ENCODE data around the gene MPPE1. TPM values are rescaled to one million over a fixed set of nuclear protein-coding genes. Genes with fewer than 3 reads are reported as not detected.
A peak's percentile ranks its signal among the peaks of the same experiment; 100 is the strongest.

MPPE1 gene
- polyA plus RNA-seq, 1 donor = 37.3 TPM

DNA sequence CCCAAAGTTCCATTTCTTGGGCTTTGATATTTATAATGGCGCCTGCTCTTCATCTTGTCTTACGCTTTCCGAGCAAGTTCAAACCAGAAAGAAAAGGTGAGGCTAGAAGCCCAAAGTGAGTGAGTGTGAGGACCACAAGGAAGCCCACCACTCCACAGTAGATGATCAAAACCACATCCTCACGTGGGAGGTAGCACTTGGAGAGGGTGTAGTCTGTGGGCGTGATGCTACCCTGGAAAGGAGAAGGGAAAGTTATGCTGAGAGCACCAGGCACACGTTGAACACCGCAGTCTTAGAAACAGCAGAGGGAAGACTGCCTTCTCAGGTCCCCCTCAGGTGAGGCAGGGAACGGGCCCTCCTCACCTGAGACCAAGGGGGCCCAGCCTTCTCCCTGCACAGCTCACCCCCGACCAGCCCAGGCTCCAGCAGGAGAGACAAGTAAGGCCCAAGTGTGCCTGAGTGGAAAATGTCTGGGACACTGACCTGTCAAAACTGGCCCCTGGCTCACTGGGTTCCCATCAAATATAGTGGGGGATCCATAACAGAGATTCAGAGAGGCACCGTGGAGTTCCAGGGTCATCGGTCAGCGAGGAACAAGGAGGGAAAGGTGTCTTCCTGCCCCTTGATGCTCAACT, 23.6 kb downstream of the MPPE1 start:
- DNase-seq = no peak
- no peaks in the 10 kb centered on the region for H3K27me3 ChIP-seq (ENCODE audit: control insufficient read depth, insufficient read depth, low read length)
- H3K9me3 ChIP-seq (ENCODE audit: control insufficient read depth, low read depth, low read length) = no peaks in the 10 kb centered on the region
- peak overlapping the region; percentile 55 for H3K27ac ChIP-seq (ENCODE audit: low read length)
- no CpG with 5 or more reads among the region's 12 CpGs for WGBS (ENCODE audit: insufficient coverage, low lambda C conversion rate)
- H3K36me3 ChIP-seq (ENCODE audit: control insufficient read depth, insufficient read depth, low read length) = peaks cover 29% of the 10 kb centered on the region
- H3K4me1 ChIP-seq (ENCODE audit: control insufficient read depth, insufficient read depth, low read length) = peaks cover 37% of the 10 kb centered on the region
- no peak overlapping the region for H3K4me3 ChIP-seq (ENCODE audit: low read length)

DNA sequence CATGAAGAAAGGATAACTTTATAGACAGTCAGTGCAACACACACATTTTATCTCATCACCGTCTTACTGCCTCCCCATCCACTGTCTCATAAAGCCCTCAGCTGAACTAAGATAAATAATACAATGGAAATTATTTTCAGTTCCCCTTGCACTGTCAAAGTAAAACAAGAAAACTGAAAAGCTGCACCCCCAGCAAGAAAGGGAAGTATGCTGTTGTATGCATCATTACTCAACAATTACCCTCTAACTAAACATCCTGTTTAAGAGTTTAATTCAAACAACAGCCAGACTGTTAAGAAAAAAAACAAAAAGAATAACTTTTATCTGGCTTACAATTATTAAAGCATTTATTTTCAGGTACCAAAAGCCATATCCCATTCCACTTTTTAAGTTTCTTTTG, 25.0 kb downstream of the MPPE1 start:
- no peaks in the 10 kb centered on the region for H3K9me3 ChIP-seq (ENCODE audit: control insufficient read depth, low read depth, low read length)
- WGBS (ENCODE audit: insufficient coverage, low lambda C conversion rate) = no CpG with 5 or more reads among the region's 1 CpG
- H3K36me3 ChIP-seq (ENCODE audit: control insufficient read depth, insufficient read depth, low read length) = peaks cover 26% of the 10 kb centered on the region
- no peak for DNase-seq
- H3K4me3 ChIP-seq (ENCODE audit: low read length) = no peak overlapping the region
- no peaks in the 10 kb centered on the region for H3K27me3 ChIP-seq (ENCODE audit: control insufficient read depth, insufficient read depth, low read length)
- H3K27ac ChIP-seq (ENCODE audit: low read length) = no peak overlapping the region
- H3K4me1 ChIP-seq (ENCODE audit: control insufficient read depth, insufficient read depth, low read length) = peaks cover 32% of the 10 kb centered on the region

DNA sequence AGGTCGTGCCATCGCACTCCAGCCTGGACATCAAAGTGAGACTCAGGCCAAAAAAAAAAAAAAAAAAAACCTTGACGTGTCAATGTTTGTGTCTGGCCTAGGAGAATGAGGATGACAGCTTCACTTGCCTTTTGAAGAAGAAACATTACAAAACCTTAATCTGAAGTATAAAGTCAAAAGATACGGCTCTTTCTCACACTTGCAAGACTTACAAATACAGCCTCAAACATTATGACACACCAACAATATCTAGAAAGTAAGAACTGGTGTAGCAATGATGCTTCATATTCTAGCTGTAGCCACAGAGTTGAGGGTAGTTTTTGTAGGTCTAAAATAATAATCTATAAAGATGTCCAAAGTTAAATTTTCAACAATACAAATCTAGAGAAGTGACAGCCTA, 25.5 kb downstream of the MPPE1 start:
- no peak overlapping the region for H3K4me3 ChIP-seq (ENCODE audit: low read length)
- peaks cover 27% of the 10 kb centered on the region for H3K4me1 ChIP-seq (ENCODE audit: control insufficient read depth, insufficient read depth, low read length)
- DNase-seq = no peak
- no peaks in the 10 kb centered on the region for H3K27me3 ChIP-seq (ENCODE audit: control insufficient read depth, insufficient read depth, low read length)
- no peaks in the 10 kb centered on the region for H3K9me3 ChIP-seq (ENCODE audit: control insufficient read depth, low read depth, low read length)
- H3K27ac ChIP-seq (ENCODE audit: low read length) = no peak overlapping the region
- peaks cover 26% of the 10 kb centered on the region for H3K36me3 ChIP-seq (ENCODE audit: control insufficient read depth, insufficient read depth, low read length)
- WGBS (ENCODE audit: insufficient coverage, low lambda C conversion rate) = no CpG with 5 or more reads among the region's 4 CpGs

DNA sequence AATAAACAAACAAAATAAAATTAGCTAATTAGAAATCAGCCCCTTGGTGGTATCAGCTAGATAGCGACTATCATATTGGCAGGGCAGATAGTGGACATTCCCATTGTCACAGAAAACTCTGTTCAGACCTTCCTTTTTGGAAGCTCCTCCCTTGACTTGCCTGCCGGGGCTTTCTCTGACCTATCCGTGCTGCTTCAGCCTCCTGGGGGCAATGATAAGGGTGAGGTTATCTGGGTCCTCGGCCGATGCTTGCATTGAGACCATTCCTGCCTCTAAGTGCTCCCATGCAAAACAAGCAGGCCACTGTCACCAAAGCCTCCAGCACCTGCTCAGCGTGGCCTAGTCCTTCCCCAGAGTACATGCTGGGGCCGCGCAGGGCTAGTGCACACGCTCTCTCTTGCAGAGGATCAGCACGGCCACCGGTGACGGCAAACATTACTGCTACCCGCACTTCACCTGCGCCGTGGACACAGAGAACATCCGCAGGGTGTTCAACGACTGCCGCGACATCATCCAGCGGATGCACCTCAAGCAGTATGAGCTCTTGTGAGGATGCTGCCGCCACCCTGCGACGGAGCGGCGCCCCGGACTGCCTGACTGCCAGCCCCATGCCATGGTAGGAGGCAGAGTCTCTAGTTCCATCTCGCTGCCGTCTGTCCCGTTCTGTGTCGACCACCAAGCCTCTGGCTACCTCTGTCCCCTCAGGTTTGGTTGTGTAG, 27.4 kb downstream of the MPPE1 start:
- peaks cover 15% of the 10 kb centered on the region for H3K36me3 ChIP-seq (ENCODE audit: control insufficient read depth, insufficient read depth, low read length)
- DNase-seq = no peak
- 73% methylated on average over 3 of the region's 30 CpGs for WGBS (ENCODE audit: insufficient coverage, low lambda C conversion rate)

DNA sequence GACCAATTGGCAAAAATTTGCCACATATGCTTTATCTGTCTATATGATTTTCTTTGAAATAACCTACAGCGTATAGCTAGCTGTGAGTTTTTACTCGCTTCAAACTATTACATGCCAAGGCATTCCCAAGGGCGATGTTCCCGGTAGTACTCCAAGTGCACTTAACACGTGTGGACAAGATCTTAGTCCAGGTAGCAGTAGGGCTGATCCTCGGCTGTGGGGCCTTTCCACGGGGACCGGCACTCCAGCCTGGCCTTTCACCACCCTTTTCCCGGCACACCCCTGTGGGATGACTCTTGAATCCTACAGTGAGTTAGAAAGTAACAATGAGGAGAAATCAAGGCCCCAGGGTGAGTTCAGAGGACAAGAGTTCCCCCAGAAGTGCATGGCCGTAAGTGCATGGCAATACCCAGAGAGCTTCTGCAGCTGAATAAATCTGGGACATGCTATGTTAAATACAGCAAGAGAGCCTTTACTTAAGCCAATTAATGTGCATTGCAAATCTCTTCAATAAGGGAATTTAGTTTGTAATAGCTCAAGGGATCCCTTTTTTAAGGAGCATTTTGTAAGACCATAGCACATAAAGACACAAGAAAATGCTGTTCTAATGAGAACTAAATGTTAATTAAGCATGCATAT, 30.5 kb downstream of the MPPE1 start:
- no peaks in the 10 kb centered on the region for H3K27me3 ChIP-seq (ENCODE audit: control insufficient read depth, insufficient read depth, low read length)
- H3K4me1 ChIP-seq (ENCODE audit: control insufficient read depth, insufficient read depth, low read length) = no peaks in the 10 kb centered on the region
- H3K27ac ChIP-seq (ENCODE audit: low read length) = no peak overlapping the region
- no CpG with 5 or more reads among the region's 10 CpGs for WGBS (ENCODE audit: insufficient coverage, low lambda C conversion rate)
- no peaks in the 10 kb centered on the region for H3K9me3 ChIP-seq (ENCODE audit: control insufficient read depth, low read depth, low read length)
- DNase-seq = no peak
- H3K4me3 ChIP-seq (ENCODE audit: low read length) = no peak overlapping the region
- H3K36me3 ChIP-seq (ENCODE audit: control insufficient read depth, insufficient read depth, low read length) = no peaks in the 10 kb centered on the region

More for the DNA sequence above, 27.4 kb downstream of the MPPE1 start:
- no peak overlapping the region for H3K27ac ChIP-seq (ENCODE audit: low read length)
- H3K27me3 ChIP-seq (ENCODE audit: control insufficient read depth, insufficient read depth, low read length) = no peaks in the 10 kb centered on the region
- H3K4me1 ChIP-seq (ENCODE audit: control insufficient read depth, insufficient read depth, low read length) = peaks cover 12% of the 10 kb centered on the region
- no peaks in the 10 kb centered on the region for H3K9me3 ChIP-seq (ENCODE audit: control insufficient read depth, low read depth, low read length)
- no peak overlapping the region for H3K4me3 ChIP-seq (ENCODE audit: low read length)

DNA sequence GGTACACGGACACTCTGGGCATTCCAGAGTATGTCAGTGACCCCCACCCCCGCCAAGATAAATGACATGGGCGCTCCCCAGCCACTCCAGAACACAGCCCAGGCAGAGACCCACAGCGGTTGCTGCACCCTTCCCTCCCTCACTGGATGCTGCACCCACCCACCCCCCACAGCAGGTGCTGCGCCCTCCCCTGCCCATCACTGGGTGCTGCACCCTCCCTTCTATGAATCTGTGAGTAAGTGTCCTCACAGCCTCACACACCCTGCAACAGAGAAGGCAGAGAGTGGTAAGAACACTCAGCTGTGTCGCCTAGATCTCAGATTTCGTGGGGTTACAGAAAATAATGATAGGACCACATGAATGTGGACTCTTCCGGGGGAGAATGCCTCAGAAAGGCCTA, 33.4 kb downstream of the MPPE1 start:
- Histone ChIP-seq H3K4me3 (ENCODE audit: low read length) (no peak overlapping the region), H3K27ac (ENCODE audit: low read length) (no peak overlapping the region), H3K9me3 (ENCODE audit: control insufficient read depth, low read depth, low read length) (no peaks in the 10 kb centered on the region), H3K27me3 (ENCODE audit: control insufficient read depth, insufficient read depth, low read length) (no peaks in the 10 kb centered on the region), H3K4me1 (ENCODE audit: control insufficient read depth, insufficient read depth, low read length) (no peaks in the 10 kb centered on the region), H3K36me3 (ENCODE audit: control insufficient read depth, insufficient read depth, low read length) (no peaks in the 10 kb centered on the region)
- WGBS (ENCODE audit: insufficient coverage, low lambda C conversion rate) = 83% methylated on average over 2 of the region's 8 CpGs
- no peak for DNase-seq

DNA sequence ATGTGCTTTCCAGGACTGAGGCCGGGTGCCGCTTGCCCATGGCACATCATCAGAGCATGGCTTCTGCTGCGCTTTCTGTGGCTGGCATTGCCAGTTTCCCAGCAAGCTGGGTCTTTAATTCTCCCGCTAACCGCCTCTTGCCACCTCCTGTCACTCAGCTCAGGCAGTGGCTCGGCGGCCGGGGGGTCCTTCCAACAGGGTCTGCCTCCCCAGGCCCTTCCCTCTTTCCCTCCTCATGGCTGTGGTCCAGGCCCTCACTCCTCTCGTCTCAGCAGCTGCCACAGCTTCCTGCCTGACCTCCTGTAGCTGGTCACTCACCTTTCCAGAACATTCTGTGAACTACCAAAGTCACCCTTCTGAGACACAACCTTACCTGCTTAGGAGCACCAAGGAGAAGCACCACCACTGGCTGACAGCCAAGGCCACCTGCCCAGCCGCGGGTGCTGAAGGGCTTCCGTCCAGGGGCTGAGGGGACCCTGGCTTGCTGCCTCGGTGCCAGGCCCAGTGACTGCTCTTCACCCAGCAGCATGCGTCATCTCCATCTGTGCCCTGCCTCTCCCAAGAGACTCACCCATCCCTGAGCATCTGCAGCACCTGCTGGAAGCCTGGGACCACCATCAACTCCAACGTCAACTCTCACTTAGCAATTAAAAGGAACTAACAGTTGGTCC, 34.3 kb downstream of the MPPE1 start:
- H3K4me3 ChIP-seq (ENCODE audit: low read length) = no peak overlapping the region
- no peak for DNase-seq
- WGBS (ENCODE audit: insufficient coverage, low lambda C conversion rate) = no CpG with 5 or more reads among the region's 15 CpGs
- no peaks in the 10 kb centered on the region for H3K4me1 ChIP-seq (ENCODE audit: control insufficient read depth, insufficient read depth, low read length)
- H3K9me3 ChIP-seq (ENCODE audit: control insufficient read depth, low read depth, low read length) = no peaks in the 10 kb centered on the region
- H3K36me3 ChIP-seq (ENCODE audit: control insufficient read depth, insufficient read depth, low read length) = no peaks in the 10 kb centered on the region
- no peak overlapping the region for H3K27ac ChIP-seq (ENCODE audit: low read length)
- H3K27me3 ChIP-seq (ENCODE audit: control insufficient read depth, insufficient read depth, low read length) = no peaks in the 10 kb centered on the region

DNA sequence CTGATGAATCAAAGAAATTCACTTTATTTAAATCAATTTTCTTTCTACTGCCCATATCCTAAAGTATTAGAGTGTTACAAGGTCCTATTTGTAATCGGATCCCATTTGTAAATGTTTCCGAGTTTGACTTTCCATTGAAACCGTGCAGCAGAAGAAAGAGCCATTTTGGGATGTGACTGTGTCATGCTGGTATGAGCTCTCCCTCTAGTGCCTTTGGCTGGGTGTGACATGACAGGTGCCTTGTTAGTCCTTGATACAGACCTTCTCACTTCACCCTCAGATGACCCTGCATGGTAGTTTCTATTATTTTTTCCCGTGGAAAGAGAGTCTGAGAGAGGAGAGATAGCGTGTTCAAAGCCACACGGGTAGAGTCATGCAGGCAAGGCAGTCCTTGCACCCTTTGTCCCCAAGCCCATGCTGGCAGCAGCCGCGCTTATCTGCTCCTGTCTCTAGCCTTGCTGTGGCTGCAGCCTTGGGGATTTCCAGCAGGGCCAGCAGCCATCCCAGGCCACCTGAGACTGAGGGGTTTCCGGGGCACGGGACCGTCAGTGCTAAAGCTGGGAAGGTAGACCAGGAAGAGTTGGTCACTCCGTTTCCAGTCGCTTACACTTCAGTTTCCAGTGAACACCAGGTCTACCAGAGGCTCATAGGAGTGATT, 35.5 kb downstream of the MPPE1 start:
- Histone ChIP-seq H3K27ac (ENCODE audit: low read length) (no peak overlapping the region), H3K4me1 (ENCODE audit: control insufficient read depth, insufficient read depth, low read length) (no peaks in the 10 kb centered on the region), H3K27me3 (ENCODE audit: control insufficient read depth, insufficient read depth, low read length) (no peaks in the 10 kb centered on the region), H3K9me3 (ENCODE audit: control insufficient read depth, low read depth, low read length) (no peaks in the 10 kb centered on the region), H3K4me3 (ENCODE audit: low read length) (no peak overlapping the region), H3K36me3 (ENCODE audit: control insufficient read depth, insufficient read depth, low read length) (no peaks in the 10 kb centered on the region)
- peak; percentile 29 to 34 for DNase-seq
- WGBS (ENCODE audit: insufficient coverage, low lambda C conversion rate) = 90% methylated on average over 3 of the region's 13 CpGs

DNA sequence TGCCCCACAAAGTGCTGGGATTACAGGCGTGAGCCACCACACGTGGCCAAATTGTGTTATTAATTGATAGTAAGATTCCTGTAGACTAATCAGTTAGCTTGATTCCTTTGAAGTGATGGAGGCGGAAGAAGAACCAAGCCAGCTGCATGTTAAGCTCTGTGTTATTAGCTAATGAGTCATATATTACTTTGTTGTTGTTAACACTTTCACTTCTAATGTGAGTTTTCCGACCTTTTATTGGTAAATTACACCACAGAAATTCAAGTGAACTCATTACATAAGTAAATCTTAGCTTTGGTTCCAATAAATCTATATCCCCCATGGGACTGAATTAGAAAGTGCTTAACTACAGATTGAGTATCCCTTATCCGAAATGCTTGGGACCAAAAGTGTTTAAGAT, 36.6 kb downstream of the MPPE1 start:
- Histone ChIP-seq H3K27me3 (ENCODE audit: control insufficient read depth, insufficient read depth, low read length) (no peaks in the 10 kb centered on the region), H3K4me1 (ENCODE audit: control insufficient read depth, insufficient read depth, low read length) (no peaks in the 10 kb centered on the region), H3K4me3 (ENCODE audit: low read length) (no peak overlapping the region), H3K27ac (ENCODE audit: low read length) (no peak overlapping the region), H3K9me3 (ENCODE audit: control insufficient read depth, low read depth, low read length) (no peaks in the 10 kb centered on the region), H3K36me3 (ENCODE audit: control insufficient read depth, insufficient read depth, low read length) (no peaks in the 10 kb centered on the region)
- WGBS (ENCODE audit: insufficient coverage, low lambda C conversion rate) = 100% methylated on average over 2 of the region's 5 CpGs
- no peak for DNase-seq

DNA sequence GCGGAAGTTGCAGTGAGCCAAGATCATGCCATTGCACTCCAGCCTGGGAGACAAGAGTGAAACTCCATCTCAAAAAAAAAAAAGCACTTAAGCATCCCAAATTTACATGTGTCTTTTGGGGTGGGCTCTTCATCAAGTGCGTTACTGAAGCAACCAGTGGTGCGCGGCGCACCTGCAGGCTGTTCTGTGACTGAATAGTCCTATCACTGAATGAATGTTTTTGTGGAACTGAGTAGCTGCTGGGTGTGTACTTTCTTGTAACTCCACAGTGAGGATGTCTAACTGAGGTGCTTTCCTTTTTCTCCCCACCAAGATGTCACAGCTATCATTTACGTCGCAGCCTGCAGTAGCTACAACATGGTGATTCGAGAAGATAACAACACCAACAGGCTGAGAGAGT, 39.9 kb downstream of the MPPE1 start:
- Histone ChIP-seq H3K27ac (ENCODE audit: low read length) (no peak overlapping the region), H3K4me1 (ENCODE audit: control insufficient read depth, insufficient read depth, low read length) (no peaks in the 10 kb centered on the region), H3K4me3 (ENCODE audit: low read length) (no peak overlapping the region), H3K9me3 (ENCODE audit: control insufficient read depth, low read depth, low read length) (no peaks in the 10 kb centered on the region), H3K27me3 (ENCODE audit: control insufficient read depth, insufficient read depth, low read length) (no peaks in the 10 kb centered on the region), H3K36me3 (ENCODE audit: control insufficient read depth, insufficient read depth, low read length) (no peaks in the 10 kb centered on the region)
- no CpG with 5 or more reads among the region's 8 CpGs for WGBS (ENCODE audit: insufficient coverage, low lambda C conversion rate)
- DNase-seq = no peak
